Testis (tissue), 3 donors: ENCODE data around the gene ORM2. TPM values are rescaled to one million over a fixed set of nuclear protein-coding genes. Genes with fewer than 3 reads are reported as not detected.
"Not testable (repeated sequence)": the region's sequence is repeated elsewhere in the genome, so short reads cannot be mapped to it uniquely, and the experiment has no call there.

ENCODE experiments used
- DNase-seq: peaks from one replicate; pipeline ENCODE4 v3.0.0-alpha.2; 2019
- H3K27ac ChIP-seq, 2 donors: fragments of 200-600 bp; sonication (generic); one replicate each; pipeline ENCODE4 v1.5.1; 2019
- H3K27me3 ChIP-seq: fragments of 200-600 bp; sonication (generic); one replicate; pipeline ENCODE4 v1.5.1; 2019
- H3K36me3 ChIP-seq: fragments of 200-600 bp; sonication (generic); one replicate; pipeline ENCODE4 v1.5.1; 2017; ENCODE audit warnings: low read depth; ENCODE audit errors: missing control alignments
- H3K4me1 ChIP-seq: fragments of 200-600 bp; sonication (generic); one replicate; pipeline ENCODE4 v1.5.1; 2019
- H3K4me3 ChIP-seq, 2 donors: fragments of 200-600 bp; sonication (generic); one replicate each; pipeline ENCODE4 v1.5.1; 2017 to 2019
- H3K9me3 ChIP-seq: fragments of 200-600 bp; sonication (generic); one replicate; pipeline ENCODE4 v1.5.1; 2017
- CTCF ChIP-seq, 3 experiments: fragments of 450-650 bp in 2 of 3; fragments of 200-600 bp in 1 of 3; sonication (generic) in 1 of 3; IDR thresholded peaks; one replicate each; pipeline ENCODE4 v1.5.1; 2016 to 2019; ENCODE audit warnings: antibody characterized with exemption in 3 of 3, mild to moderate bottlenecking in 2 of 3, moderate library complexity in 1 of 3
- POLR2A ChIP-seq: fragments of 450-650 bp; IDR thresholded peaks from one replicate; pipeline ENCODE4 v1.6.1; 2017; ENCODE audit warnings: antibody characterized with exemption, mild to moderate bottlenecking, moderate library complexity
- WGBS, 2 donors: methylation state at CpG; one replicate each; pipeline ENCODE4 v1.1.5; 2018; 5-methylcytosine and 5-hydroxymethylcytosine counted together
- intact Hi-C: fragments of 100-400 bp; cut with DNase I; formaldehyde crosslinking; loops from one replicate; pipeline ENCODE4 v1.15.1; 2023; ENCODE audit warnings: low total_unique reads
- polyA plus RNA-seq: library from polyadenylated mRNA; stranded (reverse); fragments of 350-450 nt; fragmentation: Illumina TruSeq; extraction: RNeasy Lipid Tissue Mini Kit (QIAGEN cat#74804); gene quantifications from one replicate; pipeline ENCODE4 v1.2.3, GENCODE V29; 2014; ENCODE audit warnings: low read depth, low replicate concordance; ENCODE audit not compliant: insufficient read depth
- total RNA-seq, 2 donors: library from RNA; depleted of rRNA; stranded (reverse); fragments of >200 nt; gene quantifications; one replicate each; pipeline ENCODE4 v1.2.3, GENCODE V29; 2016

The ORM2 gene
- total and polyA plus RNA-seq, 3 donors from 2014 or later = 0.56 to 2.3 TPM; not detected in 1

DNA sequence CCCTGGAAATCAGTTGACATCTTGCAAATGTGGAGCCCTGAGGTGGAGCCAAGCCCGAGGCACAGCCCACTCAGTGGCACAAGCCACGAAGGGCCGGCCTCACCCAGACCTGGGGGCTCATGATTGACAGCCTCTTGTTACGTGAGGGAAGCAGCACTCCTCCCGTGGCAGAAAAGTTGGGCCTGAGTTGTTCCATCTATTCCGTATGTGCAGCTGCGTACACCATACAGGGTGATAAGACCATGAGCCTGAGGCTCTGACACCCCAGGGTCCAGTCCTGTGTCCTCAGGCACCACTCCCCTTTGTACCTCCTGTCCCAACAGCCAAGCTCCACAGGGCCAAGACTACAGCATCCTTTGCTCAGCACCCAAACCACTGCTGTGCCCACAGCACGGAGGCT, 1.9 kb upstream of the ORM2 start:
- H3K4me1 ChIP-seq = no peaks in the 10 kb centered on the region
- no peaks in the 10 kb centered on the region for H3K9me3 ChIP-seq
- 92 to 100% methylated on average over 4 to 8 of the region's 8 CpGs for WGBS, 2 donors
- no peak overlapping the region for H3K27ac ChIP-seq
- TF ChIP-seq CTCF (IDR thresholded peaks at IDR 0.05) (no peak), POLR2A (no peak)
- DNase-seq = no peak
- no peak overlapping the region for H3K4me3 ChIP-seq
- H3K36me3 ChIP-seq = no peaks in the 10 kb centered on the region
- intact Hi-C loops = no loop called here
- H3K27me3 ChIP-seq = no peaks in the 10 kb centered on the region

DNA sequence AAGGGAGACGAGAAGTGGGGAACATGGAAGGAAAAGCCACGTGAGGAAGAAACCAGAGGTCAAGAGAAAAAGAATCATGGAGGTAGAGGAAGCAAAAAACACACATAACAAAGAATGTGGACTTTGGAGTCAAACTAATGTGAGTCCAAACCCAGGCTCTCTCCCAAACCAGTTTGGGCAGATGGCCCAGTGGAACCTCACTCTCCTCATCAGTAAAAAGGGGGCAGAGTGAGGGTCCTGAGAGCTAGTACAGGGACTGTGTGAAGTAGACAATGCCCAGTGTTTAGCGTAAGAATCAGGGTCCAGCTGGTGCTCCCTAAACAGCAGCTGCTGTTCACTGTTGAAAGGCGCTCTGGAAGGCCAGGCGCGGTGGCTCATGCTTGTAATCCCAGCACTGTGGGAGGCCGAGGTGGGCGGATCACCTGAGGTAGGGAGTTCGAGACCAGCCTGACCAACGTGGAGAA, 1.3 kb upstream of the ORM2 start:
- DNase-seq, H3K27ac ChIP-seq, H3K36me3 ChIP-seq, H3K4me3 ChIP-seq, intact Hi-C loops, H3K9me3 ChIP-seq, H3K27me3 ChIP-seq, H3K4me1 ChIP-seq: not testable (repeated sequence)
- 89 to 92% methylated on average over 9 to 10 of the region's 10 CpGs for WGBS, 2 donors

- H3K4me3 ChIP-seq, H3K9me3 ChIP-seq, H3K27ac ChIP-seq, H3K27me3 ChIP-seq, DNase-seq, H3K4me1 ChIP-seq, H3K36me3 ChIP-seq, intact Hi-C loops: not testable (repeated sequence)
- WGBS, 2 donors = 86 to 87% methylated on average over 10 of the region's 12 CpGs
These were observed 588 bp upstream of the ORM2 start for GRCh38 chr9:114328937-114329624.

GRCh38 chr9:114330636-114331035, 967 bp downstream of the ORM2 start:
- Histone ChIP-seq H3K4me1 (no peaks in the 10 kb centered on the region), H3K9me3 (no peaks in the 10 kb centered on the region), H3K27ac (no peak overlapping the region), H3K36me3 (no peaks in the 10 kb centered on the region), H3K4me3 (no peak overlapping the region), H3K27me3 (no peaks in the 10 kb centered on the region)
- 60 to 66% methylated on average over 10 of the region's 10 CpGs for WGBS, 2 donors
- intact Hi-C loops = no loop called here
- DNase-seq = no peak
- TF ChIP-seq POLR2A = no peak
- TF ChIP-seq CTCF (IDR thresholded peaks at IDR 0.05) = no peak

DNA sequence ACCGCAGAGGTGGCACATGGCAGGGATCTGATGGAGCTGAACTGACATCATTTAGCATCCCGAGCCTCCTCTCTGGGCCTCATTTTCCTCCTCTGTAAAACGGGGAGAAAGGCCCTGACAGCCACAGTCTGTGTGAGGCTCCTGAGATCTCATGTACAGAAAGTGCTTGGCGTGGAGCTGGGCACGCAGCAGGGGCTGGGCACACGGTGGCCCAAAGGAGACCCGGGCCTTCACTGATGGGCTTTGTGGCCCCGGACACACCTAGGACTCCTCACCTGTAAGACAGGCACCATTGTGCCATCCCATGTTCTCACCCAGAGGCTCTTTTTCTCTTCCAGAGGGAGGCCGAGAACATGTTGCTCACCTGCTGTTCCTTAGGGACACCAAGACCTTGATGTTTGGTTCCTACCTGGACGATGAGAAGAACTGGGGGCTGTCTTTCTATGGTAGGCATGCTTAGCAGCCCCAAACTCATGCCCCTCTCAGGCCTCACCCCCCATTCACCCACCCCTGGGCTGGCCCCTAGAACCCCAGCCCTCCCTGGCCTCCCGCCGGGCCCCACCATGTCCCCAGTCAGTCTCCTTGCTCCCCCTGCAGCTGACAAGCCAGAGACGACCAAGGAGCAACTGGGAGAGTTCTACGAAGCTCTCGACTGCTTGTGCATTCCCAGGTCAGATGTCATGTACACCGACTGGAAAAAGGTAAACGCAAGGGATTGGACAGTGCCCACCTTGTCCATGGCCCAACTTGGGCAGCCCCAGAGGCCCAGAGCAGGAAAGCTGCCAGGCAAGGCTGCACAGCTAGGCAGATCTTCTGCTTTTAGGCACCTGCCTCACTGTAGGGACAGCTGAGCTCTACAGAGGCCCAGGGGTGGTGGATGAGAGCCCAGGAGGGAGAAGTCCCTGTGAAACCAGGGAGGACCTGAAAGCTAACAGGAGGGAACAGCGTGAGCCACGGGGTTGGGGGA, 1.8 kb downstream of the ORM2 start:
- H3K27ac ChIP-seq, intact Hi-C loops, H3K4me1 ChIP-seq, DNase-seq, H3K9me3 ChIP-seq, H3K36me3 ChIP-seq, H3K4me3 ChIP-seq, H3K27me3 ChIP-seq: not testable (repeated sequence)
- WGBS, 2 donors = 74 to 80% methylated on average over 11 to 17 of the region's 19 CpGs

- H3K9me3 ChIP-seq, intact Hi-C loops, H3K27me3 ChIP-seq, H3K27ac ChIP-seq, H3K4me1 ChIP-seq, H3K36me3 ChIP-seq, DNase-seq, H3K4me3 ChIP-seq: not testable (repeated sequence)
- WGBS, 2 donors = 72 to 75% methylated on average over 2 to 3 of the region's 4 CpGs
These were observed 2.9 kb downstream of the ORM2 start for GRCh38 chr9:114332474-114333040.

GRCh38 chr9:114333718-114334117, 4.0 kb downstream of the ORM2 start:
- H3K27ac ChIP-seq, DNase-seq, H3K9me3 ChIP-seq, H3K4me1 ChIP-seq, H3K27me3 ChIP-seq, H3K36me3 ChIP-seq, H3K4me3 ChIP-seq, intact Hi-C loops: not testable (repeated sequence)
- WGBS, 2 donors = 73 to 85% methylated on average over 2 to 3 of the region's 4 CpGs
